GM12878 (cell line): Measurements from ENCODE around the gene NFATC1.

ENCODE experiments used
- CTCF ChIP-seq, 3 experiments: IDR thresholded peaks in 2 of 3; conservative IDR thresholded peaks in 1 of 3; 2 replicates each; pipeline ENCODE4 v1.5.1; 2011; ENCODE audit warnings: low read depth in 3 of 3, low read length in 3 of 3, mild to moderate bottlenecking in 3 of 3, control low read depth in 2 of 3, moderate library complexity in 2 of 3, inconsistent platforms in 1 of 3, mixed read lengths in 1 of 3; ENCODE audit not compliant: control insufficient read depth in 2 of 3, insufficient read depth in 1 of 3; ENCODE audit errors: extremely low read depth in 1 of 3
- GABPA ChIP-seq: IDR thresholded peaks from 2 replicates; pipeline ENCODE4 v1.6.1; 2014; ENCODE audit warnings: antibody characterized with exemption, low read depth, mild to moderate bottlenecking, inconsistent platforms
- JUND ChIP-seq: IDR thresholded peaks from 2 replicates; pipeline ENCODE4 v1.6.1; 2012; ENCODE audit warnings: low read depth, mild to moderate bottlenecking, low read length, improper control_type of control experiment, moderate library complexity
- LARP7 ChIP-seq: fragments of 450-650 bp; IDR thresholded peaks from 2 replicates; pipeline ENCODE4 v1.6.1; 2017; ENCODE audit warnings: mild to moderate bottlenecking
- RAD21 ChIP-seq: IDR thresholded peaks from 2 replicates; pipeline ENCODE4 v1.6.1; 2011; ENCODE audit warnings: mild to moderate bottlenecking, low read depth, low read length, moderate library complexity; ENCODE audit not compliant: insufficient read depth
- TCF3 ChIP-seq: IDR thresholded peaks from 2 replicates; pipeline ENCODE4 v1.6.1; 2012; ENCODE audit warnings: low read depth, mild to moderate bottlenecking, low read length, borderline replicate concordance; ENCODE audit not compliant: insufficient read depth
- YBX1 ChIP-seq: fragments of 450-650 bp; IDR thresholded peaks from 2 replicates; pipeline ENCODE4 v1.6.1; 2016; ENCODE audit warnings: antibody characterized with exemption

- no peak for TF ChIP-seq GABPA
- TF ChIP-seq TCF3 = no peak
- no peak for TF ChIP-seq JUND
- no peak for TF ChIP-seq CTCF (IDR thresholded peaks at IDR 0.05 in 2 of 3, conservative IDR thresholded peaks at IDR 0.05 in 1 of 3; ENCODE audit: control insufficient read depth in 2 of 3, extremely low read depth in 1 of 3, insufficient read depth in 1 of 3, low read depth in 3 of 3, low read length in 3 of 3)
- TF ChIP-seq RAD21 = no peak
- no peak for TF ChIP-seq LARP7
- no peak for TF ChIP-seq YBX1
These were observed 137.9 kb downstream of the NFATC1 start for GRCh38 chr18:79533591-79533990.
